ENCODE data around the gene POMT2.

The POMT2 gene

DNA sequence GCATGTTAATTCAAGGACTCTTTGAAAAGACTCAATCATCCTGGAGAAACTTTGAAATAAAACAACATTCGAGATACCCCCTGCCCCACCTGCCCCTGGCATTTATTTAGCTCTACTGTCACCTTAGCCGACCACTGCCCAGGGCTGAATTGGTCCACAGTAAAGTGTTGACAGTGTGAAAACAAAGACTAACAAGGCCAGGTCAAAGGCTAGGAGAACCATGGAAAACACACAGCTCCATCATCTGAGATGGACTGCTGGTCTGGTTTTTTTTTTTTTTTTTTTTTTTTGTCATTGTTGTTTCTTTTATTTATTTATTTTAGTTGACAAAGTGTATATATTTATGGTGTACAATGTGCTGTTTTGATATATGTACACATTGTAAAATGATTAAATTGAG is 25.8 kb upstream of the POMT2 start:
- Histone ChIP-seq H2AFZ (ENCODE audit: low read depth) (no peak overlapping the region), H3K4me3 (IDR thresholded peaks at IDR 0.05; ENCODE audit: insufficient read depth, low read depth, low read length) (no peak overlapping the region), H3K9ac (no peak overlapping the region), H3K27ac (no peak overlapping the region), H3K79me2 (ENCODE audit: insufficient read depth, low read depth) (no peaks in the 10 kb centered on the region), H3K27me3 (ENCODE audit: insufficient read depth, low read depth) (no peaks in the 10 kb centered on the region), H3K4me2 (no peak overlapping the region), H3K36me3 (ENCODE audit: insufficient read depth) (no peaks in the 10 kb centered on the region), H3K4me1 (ENCODE audit: low read depth, poor library complexity, severe bottlenecking) (no peaks in the 10 kb centered on the region), H4K20me1 (ENCODE audit: insufficient read depth) (no peaks in the 10 kb centered on the region)
- TF ChIP-seq, protein P1, sequence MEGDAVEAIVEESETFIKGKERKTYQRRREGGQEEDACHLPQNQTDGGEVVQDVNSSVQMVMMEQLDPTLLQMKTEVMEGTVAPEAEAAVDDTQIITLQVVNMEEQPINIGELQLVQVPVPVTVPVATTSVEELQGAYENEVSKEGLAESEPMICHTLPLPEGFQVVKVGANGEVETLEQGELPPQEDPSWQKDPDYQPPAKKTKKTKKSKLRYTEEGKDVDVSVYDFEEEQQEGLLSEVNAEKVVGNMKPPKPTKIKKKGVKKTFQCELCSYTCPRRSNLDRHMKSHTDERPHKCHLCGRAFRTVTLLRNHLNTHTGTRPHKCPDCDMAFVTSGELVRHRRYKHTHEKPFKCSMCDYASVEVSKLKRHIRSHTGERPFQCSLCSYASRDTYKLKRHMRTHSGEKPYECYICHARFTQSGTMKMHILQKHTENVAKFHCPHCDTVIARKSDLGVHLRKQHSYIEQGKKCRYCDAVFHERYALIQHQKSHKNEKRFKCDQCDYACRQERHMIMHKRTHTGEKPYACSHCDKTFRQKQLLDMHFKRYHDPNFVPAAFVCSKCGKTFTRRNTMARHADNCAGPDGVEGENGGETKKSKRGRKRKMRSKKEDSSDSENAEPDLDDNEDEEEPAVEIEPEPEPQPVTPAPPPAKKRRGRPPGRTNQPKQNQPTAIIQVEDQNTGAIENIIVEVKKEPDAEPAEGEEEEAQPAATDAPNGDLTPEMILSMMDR (conservative IDR thresholded peaks at IDR 0.05; ENCODE audit: low read depth, low read length), result no peak

DNA sequence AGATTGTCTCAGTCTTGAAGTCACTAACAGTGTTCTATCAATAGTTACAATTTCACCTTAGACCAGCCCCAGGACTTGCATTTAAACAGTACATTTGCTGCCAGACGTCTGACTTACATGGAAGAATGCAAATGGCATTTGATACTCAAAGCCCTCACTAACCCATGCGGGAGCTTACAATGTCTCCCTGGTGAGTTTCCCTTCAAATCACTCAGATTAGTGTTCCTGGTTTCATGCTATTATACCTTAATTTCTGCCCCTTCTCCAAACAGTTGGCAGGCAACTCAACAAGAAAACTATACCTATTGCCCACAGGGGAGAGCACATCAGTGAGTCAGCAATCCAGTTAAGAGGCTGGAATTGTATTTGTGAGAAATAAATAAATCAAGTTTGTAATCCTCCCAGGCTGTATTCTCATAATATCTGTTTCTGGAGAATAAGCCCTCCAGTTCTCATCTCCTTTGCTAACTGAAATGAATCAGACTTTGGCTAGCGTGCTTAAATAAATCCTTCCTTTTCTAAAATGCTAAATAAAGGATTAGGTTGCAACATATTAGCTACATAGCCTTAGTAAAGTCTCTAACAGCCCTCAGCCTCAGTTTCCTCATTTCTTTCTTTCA is 23.8 kb upstream of the POMT2 start:
- H3K9ac ChIP-seq, result no peak overlapping the region
- H3K4me1 ChIP-seq (ENCODE audit: low read depth, poor library complexity, severe bottlenecking), result no peaks in the 10 kb centered on the region
- H3K27me3 ChIP-seq (ENCODE audit: insufficient read depth, low read depth), result no peaks in the 10 kb centered on the region
- TF ChIP-seq, protein P1 (conservative IDR thresholded peaks at IDR 0.05; ENCODE audit: low read depth, low read length), result no peak
- no peak overlapping the region for H3K4me3 ChIP-seq (IDR thresholded peaks at IDR 0.05; ENCODE audit: insufficient read depth, low read depth, low read length)
- no peak overlapping the region for H3K4me2 ChIP-seq
- H4K20me1 ChIP-seq (ENCODE audit: insufficient read depth), result no peaks in the 10 kb centered on the region
- no peak overlapping the region for H3K27ac ChIP-seq
- no peak overlapping the region for H2AFZ ChIP-seq (ENCODE audit: low read depth)
- no peaks in the 10 kb centered on the region for H3K79me2 ChIP-seq (ENCODE audit: insufficient read depth, low read depth)
- H3K36me3 ChIP-seq (ENCODE audit: insufficient read depth), result no peaks in the 10 kb centered on the region

DNA sequence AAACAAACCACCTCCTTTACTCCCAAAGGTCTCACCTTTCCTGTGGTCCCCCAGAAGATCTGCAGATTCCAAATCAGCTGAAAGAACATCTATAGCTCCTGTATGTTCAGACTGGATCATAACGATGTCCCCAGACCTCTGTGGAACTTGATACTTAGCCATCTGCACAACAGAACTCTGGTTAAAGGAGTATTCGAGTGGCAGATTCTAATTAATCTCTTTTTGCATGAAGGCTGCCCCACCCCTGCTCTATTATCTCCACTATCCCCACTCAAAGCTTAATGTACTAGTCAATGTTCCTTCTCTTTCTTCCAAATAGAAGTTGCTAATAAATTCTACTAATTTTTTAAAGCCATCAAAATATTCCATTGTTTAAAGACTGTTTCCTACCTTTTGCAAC is 23.0 kb upstream of the POMT2 start:
- H3K4me2 ChIP-seq, result no peak overlapping the region

DNA sequence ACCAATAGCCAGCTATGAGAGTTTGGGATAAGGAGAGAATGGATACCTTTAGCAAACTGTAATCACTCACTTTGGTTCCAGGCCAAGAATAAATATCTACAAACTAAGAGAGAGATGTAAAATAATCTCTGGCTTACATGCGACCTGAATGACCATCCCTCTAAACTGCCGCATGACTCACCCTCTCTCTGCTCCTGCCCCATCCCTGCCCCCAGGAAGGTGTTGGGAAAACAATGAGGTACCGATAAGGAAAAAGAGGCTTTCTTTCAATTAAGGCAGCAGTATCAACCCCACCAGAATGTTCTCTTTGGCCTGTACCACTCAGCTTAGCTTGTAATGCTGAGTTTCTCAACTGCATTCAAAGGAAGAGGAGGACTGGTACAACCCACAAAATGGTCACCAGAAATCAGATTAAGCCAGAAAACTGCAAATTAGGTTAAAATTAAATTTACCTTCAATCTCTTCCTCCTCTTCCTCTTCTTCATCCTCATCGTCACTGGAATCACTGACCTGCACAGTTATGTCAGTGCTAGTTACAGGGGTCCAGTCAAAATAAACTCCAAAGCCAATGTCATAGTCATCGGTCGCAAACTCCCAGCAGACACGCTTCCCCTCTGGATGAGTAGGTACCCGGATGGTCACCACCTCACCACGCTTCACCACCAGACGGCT is 22.2 kb upstream of the POMT2 start:
- H3K36me3 ChIP-seq (ENCODE audit: insufficient read depth), result no peaks in the 10 kb centered on the region
- no peak overlapping the region for H3K4me3 ChIP-seq (IDR thresholded peaks at IDR 0.05; ENCODE audit: insufficient read depth, low read depth, low read length)
- TF ChIP-seq, protein P1 (conservative IDR thresholded peaks at IDR 0.05; ENCODE audit: low read depth, low read length), result no peak
- H3K27me3 ChIP-seq (ENCODE audit: insufficient read depth, low read depth), result no peaks in the 10 kb centered on the region
- H2AFZ ChIP-seq (ENCODE audit: low read depth), result no peak overlapping the region
- H3K27ac ChIP-seq, result no peak overlapping the region
- no peaks in the 10 kb centered on the region for H3K79me2 ChIP-seq (ENCODE audit: insufficient read depth, low read depth)
- H4K20me1 ChIP-seq (ENCODE audit: insufficient read depth), result no peaks in the 10 kb centered on the region
- H3K4me1 ChIP-seq (ENCODE audit: low read depth, poor library complexity, severe bottlenecking), result no peaks in the 10 kb centered on the region
- H3K9ac ChIP-seq, result no peak overlapping the region
- no peak overlapping the region for H3K4me2 ChIP-seq

More for the DNA sequence above, 23.0 kb upstream of the POMT2 start:
- TF ChIP-seq, protein P1 (conservative IDR thresholded peaks at IDR 0.05; ENCODE audit: low read depth, low read length), result no peak
- Histone ChIP-seq H3K27me3 (ENCODE audit: insufficient read depth, low read depth) (no peaks in the 10 kb centered on the region), H3K36me3 (ENCODE audit: insufficient read depth) (no peaks in the 10 kb centered on the region), H2AFZ (ENCODE audit: low read depth) (no peak overlapping the region), H4K20me1 (ENCODE audit: insufficient read depth) (no peaks in the 10 kb centered on the region), H3K27ac (no peak overlapping the region), H3K79me2 (ENCODE audit: insufficient read depth, low read depth) (no peaks in the 10 kb centered on the region), H3K4me1 (ENCODE audit: low read depth, poor library complexity, severe bottlenecking) (no peaks in the 10 kb centered on the region), H3K4me3 (IDR thresholded peaks at IDR 0.05; ENCODE audit: insufficient read depth, low read depth, low read length) (no peak overlapping the region), H3K9ac (no peak overlapping the region)
